HEK293 (cell line): ENCODE data around the gene FAM169A.
"Not testable (repeated sequence)": the region's sequence is repeated elsewhere in the genome, so short reads cannot be mapped to it uniquely, and the experiment has no call there.

Experiments used
- CTCF ChIA-PET: fragments of 350-600 bp; formaldehyde crosslinking; extraction: SDS; loops from one replicate; lab custom pipeline; 2021; ENCODE audit warnings: antibody characterized with exemption; lab: Yijun Ruan, JAX
- POLR2A ChIA-PET: fragments of 300-600 bp; formaldehyde crosslinking; extraction: SDS; loops from one replicate; lab custom pipeline; 2020; ENCODE audit warnings: antibody characterized with exemption, inconsistent platforms; lab: Yijun Ruan, JAX
- H3K27ac ChIP-seq: fragments of 200-500 bp; sonication (Bioruptor generic); 2 replicates; pipeline ENCODE4 v1.5.1; 2014; ENCODE audit warnings: low read depth, low read length, control low read depth, inconsistent platforms; ENCODE audit errors: extremely low read depth
- H3K36me3 ChIP-seq, 2 experiments: fragments of 200-500 bp in 1 of 2; sonication (Bioruptor generic) in 1 of 2; 1 replicate in 1 of 2; 2 replicates in 1 of 2; pipeline ENCODE4 v1.5.1; 2014 to 2017; ENCODE audit warnings: inconsistent platforms in 2 of 2, low read length in 2 of 2; ENCODE audit not compliant: control insufficient read depth in 2 of 2, insufficient read depth in 1 of 2
- H3K4me1 ChIP-seq: fragments of 200-500 bp; sonication (Bioruptor generic); 2 replicates; pipeline ENCODE4 v1.5.1; 2014; ENCODE audit warnings: mild to moderate bottlenecking, low read length, inconsistent platforms; ENCODE audit not compliant: control insufficient read depth, insufficient read depth
- H3K4me3 ChIP-seq: 2 replicates; pipeline ENCODE4 v1.5.1; 2011; ENCODE audit warnings: low read depth, mild to moderate bottlenecking, control low read depth, low read length, moderate library complexity
- H3K9me3 ChIP-seq: fragments of 200-500 bp; sonication (Bioruptor generic); 2 replicates; pipeline ENCODE4 v1.5.1; 2014; ENCODE audit warnings: low read depth, low read length, inconsistent platforms; ENCODE audit not compliant: control insufficient read depth, insufficient read depth
- ATF2 ChIP-seq: fragments of 450-650 bp; formaldehyde crosslinking; IDR thresholded peaks from 2 replicates; pipeline ENCODE4 v1.5.1; 2016; ENCODE audit warnings: missing biosample characterization, missing genetic modification characterization, low read depth
- BCL6B ChIP-seq: fragments of 450-650 bp; formaldehyde crosslinking; IDR thresholded peaks from 2 replicates; pipeline ENCODE4 v1.5.1; 2017; ENCODE audit warnings: missing biosample characterization, missing genetic modification characterization
- GLI2 ChIP-seq: fragments of 450-650 bp; formaldehyde crosslinking; IDR thresholded peaks from 2 replicates; pipeline ENCODE4; 2017; ENCODE audit warnings: missing biosample characterization, missing genetic modification characterization, low read depth, borderline replicate concordance
- GLIS2 ChIP-seq: fragments of 450-650 bp; formaldehyde crosslinking; IDR thresholded peaks from 2 replicates; pipeline ENCODE4 v1.5.1; 2016; ENCODE audit warnings: missing biosample characterization, missing genetic modification characterization
- HOXD13 ChIP-seq: sonication (generic); formaldehyde crosslinking; IDR thresholded peaks from 2 replicates; pipeline ENCODE4 v1.8.0; 2022; ENCODE audit warnings: missing genetic modification reagents, borderline replicate concordance
- KLF9 ChIP-seq: fragments of 450-650 bp; formaldehyde crosslinking; IDR thresholded peaks from 2 replicates; pipeline ENCODE4 v1.5.1; 2016; ENCODE audit warnings: missing biosample characterization, missing genetic modification characterization, low read depth
- MYNN ChIP-seq: fragments of 450-650 bp; formaldehyde crosslinking; IDR thresholded peaks from 2 replicates; pipeline ENCODE4 v1.5.1; 2016; ENCODE audit warnings: missing biosample characterization, missing genetic modification characterization, borderline replicate concordance
- PRDM1 ChIP-seq: fragments of 450-650 bp; formaldehyde crosslinking; IDR thresholded peaks from 2 replicates; pipeline ENCODE4; 2016; ENCODE audit warnings: missing biosample characterization, missing genetic modification characterization
- SCRT1 ChIP-seq: fragments of 450-650 bp; formaldehyde crosslinking; IDR thresholded peaks from 2 replicates; pipeline ENCODE4 v1.5.1; 2016; ENCODE audit warnings: missing biosample characterization, missing genetic modification characterization, borderline replicate concordance
- TCF7L2 ChIP-seq: IDR thresholded peaks from 2 replicates; pipeline ENCODE4 v1.6.1; 2011; ENCODE audit warnings: low read depth, mild to moderate bottlenecking, inconsistent platforms, low read length, moderate library complexity, borderline replicate concordance
- ZBTB20 ChIP-seq: fragments of 450-650 bp; formaldehyde crosslinking; IDR thresholded peaks from 2 replicates; pipeline ENCODE4 v1.5.1; 2016; ENCODE audit warnings: missing biosample characterization, missing genetic modification characterization
- ZFP69B ChIP-seq: fragments of 450-650 bp; formaldehyde crosslinking; IDR thresholded peaks from 2 replicates; pipeline ENCODE4 v1.5.1; 2016; ENCODE audit warnings: missing biosample characterization, missing genetic modification characterization
- ZNF133 ChIP-seq: fragments of 450-650 bp; formaldehyde crosslinking; IDR thresholded peaks from 2 replicates; pipeline ENCODE4 v1.5.1; 2016; ENCODE audit warnings: missing biosample characterization, missing genetic modification characterization
- ZNF211 ChIP-seq: fragments of 450-650 bp; formaldehyde crosslinking; IDR thresholded peaks from 2 replicates; pipeline ENCODE4 v1.5.1; 2016; ENCODE audit warnings: low read depth, missing biosample characterization, missing genetic modification characterization
- ZNF223 ChIP-seq: fragments of 450-650 bp; formaldehyde crosslinking; IDR thresholded peaks from 2 replicates; pipeline ENCODE4 v1.5.1; 2016; ENCODE audit warnings: missing biosample characterization, missing genetic modification characterization
- ZNF26 ChIP-seq: fragments of 450-650 bp; formaldehyde crosslinking; IDR thresholded peaks from 2 replicates; pipeline ENCODE4 v1.5.1; 2016; ENCODE audit warnings: missing biosample characterization, missing genetic modification characterization
- ZNF292 ChIP-seq: fragments of 450-650 bp; formaldehyde crosslinking; IDR thresholded peaks from 2 replicates; pipeline ENCODE4 v1.5.1; 2016; ENCODE audit warnings: low read depth, missing biosample characterization, missing genetic modification characterization, borderline replicate concordance
- ZNF302 ChIP-seq: fragments of 450-650 bp; formaldehyde crosslinking; IDR thresholded peaks from 2 replicates; pipeline ENCODE4 v1.5.1; 2016; ENCODE audit warnings: missing biosample characterization, missing genetic modification characterization, low read depth
- ZNF341 ChIP-seq: fragments of 450-650 bp; formaldehyde crosslinking; IDR thresholded peaks from 2 replicates; pipeline ENCODE4; 2016; ENCODE audit warnings: low read depth, missing biosample characterization, missing genetic modification characterization
- ZNF501 ChIP-seq: fragments of 450-650 bp; formaldehyde crosslinking; IDR thresholded peaks from 2 replicates; pipeline ENCODE4 v1.5.1; 2016; ENCODE audit warnings: missing biosample characterization, missing genetic modification characterization
- ZNF514 ChIP-seq: fragments of 450-650 bp; formaldehyde crosslinking; IDR thresholded peaks from 2 replicates; pipeline ENCODE4 v1.5.1; 2016; ENCODE audit warnings: missing biosample characterization, missing genetic modification characterization
- ZNF624 ChIP-seq: fragments of 450-650 bp; formaldehyde crosslinking; IDR thresholded peaks from 2 replicates; pipeline ENCODE4 v1.5.1; 2017; ENCODE audit warnings: missing biosample characterization, missing genetic modification characterization
- ZNF704 ChIP-seq: fragments of 450-650 bp; formaldehyde crosslinking; IDR thresholded peaks from 2 replicates; pipeline ENCODE4 v1.5.1; 2016; ENCODE audit warnings: missing biosample characterization, missing genetic modification characterization
- ZNF791 ChIP-seq: fragments of 450-650 bp; formaldehyde crosslinking; IDR thresholded peaks from 2 replicates; pipeline ENCODE4 v1.5.1; 2016; ENCODE audit warnings: missing biosample characterization, missing genetic modification characterization

FAM169A gene

GRCh38 chr5:74798977-74799911 lies 66.9 kb downstream of the FAM169A start (continued):
- TF ChIP-seq HOXD13 (CRISPR knock-in tag) (no peak), GLIS2 (no peak), ZNF133 (no peak), ZNF292 (tag by site-specific recombination) (no peak), ZNF514 (no peak), ZNF211 (tag by site-specific recombination) (no peak), PRDM1 (tag by site-specific recombination) (no peak), SCRT1 (tag by site-specific recombination) (no peak), ZFP69B (tag by site-specific recombination) (no peak)

- H3K4me3 ChIP-seq, H3K27ac ChIP-seq, CTCF ChIA-PET, H3K4me1 ChIP-seq, H3K9me3 ChIP-seq: not testable (repeated sequence)
- H3K36me3 ChIP-seq = peaks cover 17 to 61% of the 10 kb centered on the region in 2 experiments
- POLR2A ChIA-PET = interaction anchor here (0.7 kb wide), 1 partner anchor 45 kb away, joined by 3 read pairs; no protein-coding TSS in a partner anchor
Measured at GRCh38 chr5:74791669-74792068, 74.5 kb downstream of the FAM169A start.

- Histone ChIP-seq H3K27ac (no peak overlapping the region), H3K4me3 (no peak overlapping the region), H3K36me3 (peaks cover 0 to 58% of the 10 kb centered on the region in 2 experiments; a peak in 1 of 3 replicates), H3K9me3 (no peaks in the 10 kb centered on the region), H3K4me1 (no peaks in the 10 kb centered on the region)
- TF ChIP-seq ZNF624 (tag by site-specific recombination) (no peak), BCL6B (tag by site-specific recombination) (no peak), ZNF302 (tag by site-specific recombination) (peak; percentile 96)
- ChIA-PET CTCF (interaction anchor here (0.6 to 1.1 kb wide), 4 partner anchors 52 to 116 kb away, joined by 3 to 4 read pairs (median 4); no protein-coding TSS in a partner anchor), POLR2A (no interaction called here)
Measured at GRCh38 chr5:74787424-74787823, 78.8 kb downstream of the FAM169A start.

GRCh38 chr5:74786851-74787250 lies 79.3 kb downstream of the FAM169A start:
- ChIA-PET POLR2A (no interaction called here), CTCF (interaction anchor here (0.6 to 1.1 kb wide), 2 partner anchors 112 to 114 kb away, joined by 3 to 4 read pairs; no protein-coding TSS in a partner anchor)
- Histone ChIP-seq H3K9me3 (no peaks in the 10 kb centered on the region), H3K27ac (no peak overlapping the region), H3K4me3 (no peak overlapping the region), H3K4me1 (no peaks in the 10 kb centered on the region), H3K36me3 (peaks cover 0 to 53% of the 10 kb centered on the region in 2 experiments; a peak in 1 of 3 replicates)
- no peak for TF ChIP-seq MYNN
- TF ChIP-seq ZNF341 = no peak
- TF ChIP-seq ZBTB20 = no peak
- TF ChIP-seq ZNF501 (tag by site-specific recombination) = no peak
- no peak for TF ChIP-seq GLI2 (tag by site-specific recombination)
- no peak for TF ChIP-seq ATF2 (tag by site-specific recombination)
- TF ChIP-seq GLIS2 = no peak
- no peak for TF ChIP-seq ZNF791 (tag by site-specific recombination)
- TF ChIP-seq TCF7L2 = no peak
- TF ChIP-seq ZNF26 (tag by site-specific recombination) = no peak
- TF ChIP-seq ZNF223 (tag by site-specific recombination) = no peak
- TF ChIP-seq ZNF704 (tag by site-specific recombination) = no peak
- no peak for TF ChIP-seq KLF9 (tag by site-specific recombination)
